HepG2 (cell line): ENCODE results near the gene CYP46A1. TPM values are rescaled to one million over a fixed set of nuclear protein-coding genes. Genes with fewer than 3 reads are reported as not detected.

ENCODE experiments used
- ATAC-seq: fragments of 200-7000 bp; cut with Tn5 transposase; 3 replicates; pipeline ENCODE4 v1.9.1; 2020; ENCODE audit warnings: mild to moderate bottlenecking, moderate library complexity
- BruUV-seq: library from RNA; stranded (reverse); fragments of 400-500 nt; replicated peaks from 2 replicates; lab custom pipeline; 2021; lab: Mats Ljungman, UMichigan
- CTCF ChIA-PET: fragments of 300-600 bp; formaldehyde crosslinking; extraction: SDS; loops from one replicate; lab custom pipeline; 2021; ENCODE audit warnings: low total read pairs, inconsistent platforms, low intra/inter-chr PET ratio; lab: Yijun Ruan, JAX
- POLR2A ChIA-PET: fragments of 350-600 bp; sonication (Branson Sonifier 250); formaldehyde crosslinking; loops from one replicate; lab custom pipeline; 2020; ENCODE audit warnings: antibody characterized with exemption, inconsistent platforms; lab: Yijun Ruan, JAX
- DNase-seq: peaks from one replicate; pipeline ENCODE4 v3.0.0-alpha.2; 2015; ENCODE audit warnings: low spot score
- FAIRE-seq: peaks from 3 replicates; lab custom pipeline; 2011; peaks lifted over from hg19 to GRCh38; lab: Jason Lieb, UNC
- H2AFZ ChIP-seq: one replicate; pipeline ENCODE4 v1.6.1; 2011; ENCODE audit warnings: low read length, inconsistent platforms
- H3K27ac ChIP-seq: fragments of 300-600 bp; 3 replicates; pipeline ENCODE4 v1.8.0; 2011; ENCODE audit warnings: mixed run types, mild to moderate bottlenecking, mixed read lengths, low read length, inconsistent platforms; ENCODE audit not compliant: insufficient read depth; ENCODE audit errors: extremely low read length
- H3K27me3 ChIP-seq, 2 experiments: fragments of 200-600 bp in 1 of 2; 2 replicates in 1 of 2; 3 replicates in 1 of 2; pipeline versions ENCODE4 v1.6.0 to v1.8.0; 2011; ENCODE audit warnings: low read length in 2 of 2, mild to moderate bottlenecking in 2 of 2, moderate library complexity in 2 of 2, inconsistent platforms in 1 of 2; ENCODE audit not compliant: insufficient read depth in 2 of 2, control insufficient read depth in 1 of 2
- H3K36me3 ChIP-seq, 2 experiments: fragments of 200-600 bp in 1 of 2; replicated peaks in 1 of 2; 2 replicates in 1 of 2; 3 replicates in 1 of 2; pipeline versions ENCODE4 v1.5.1 to v1.8.0; 2011; ENCODE audit warnings: low read length in 2 of 2, inconsistent platforms in 1 of 2; ENCODE audit not compliant: insufficient read depth in 2 of 2, control insufficient read depth in 1 of 2
- H3K4me1 ChIP-seq: 2 replicates; pipeline ENCODE4 v1.5.1; 2012; ENCODE audit warnings: low read length, inconsistent platforms; ENCODE audit not compliant: insufficient read depth
- H3K4me2 ChIP-seq: 2 replicates; pipeline ENCODE4 v1.6.0; 2011; ENCODE audit warnings: low read depth, low read length, inconsistent platforms
- H3K4me3 ChIP-seq, 3 experiments: fragments of 200-600 bp in 1 of 3; sonication (generic), shearing (Covaris generic) in 1 of 3; replicated peaks in 1 of 3; 2 replicates each; pipeline ENCODE4 v1.5.1; 2011 to 2016; ENCODE audit warnings: low read length in 3 of 3, inconsistent platforms in 2 of 3, low read depth in 2 of 3, mild to moderate bottlenecking in 2 of 3, control low read depth in 1 of 3, mixed read lengths in 1 of 3; ENCODE audit not compliant: insufficient read depth in 1 of 3
- H3K79me2 ChIP-seq: one replicate; pipeline ENCODE4 v1.6.1; 2011; ENCODE audit warnings: low read length, inconsistent platforms; ENCODE audit not compliant: insufficient read depth
- H3K9ac ChIP-seq: 2 replicates; pipeline ENCODE4 v1.6.0; 2011; ENCODE audit warnings: mild to moderate bottlenecking, low read depth, low read length, inconsistent platforms; ENCODE audit not compliant: insufficient read depth
- H3K9me3 ChIP-seq: 2 replicates; pipeline ENCODE4 v1.5.1; 2012; ENCODE audit warnings: mild to moderate bottlenecking, low read length
- H4K20me1 ChIP-seq: 2 replicates; pipeline ENCODE4 v1.6.0; 2011; ENCODE audit warnings: inconsistent platforms, mild to moderate bottlenecking, low read length, moderate library complexity; ENCODE audit not compliant: insufficient read depth
- BHLHE40 ChIP-seq: IDR thresholded peaks from 2 replicates; pipeline ENCODE4 v1.6.1; 2011; ENCODE audit warnings: low read length, improper control_type of control experiment
- CBX2 ChIP-seq, 2 experiments: fragments of 200-600 bp in 1 of 2; sonication (generic); formaldehyde crosslinking in 1 of 2; IDR thresholded peaks; 2 replicates each; pipeline versions ENCODE4 v1.7.0 to v1.8.1; 2018 to 2022; ENCODE audit warnings: low read depth in 2 of 2, low read length in 1 of 2, mild to moderate bottlenecking in 1 of 2, missing genetic modification reagents in 1 of 2
- JDP2 ChIP-seq: sonication (generic); formaldehyde crosslinking; IDR thresholded peaks from 2 replicates; pipeline ENCODE4 v1.8.1; 2022; ENCODE audit warnings: missing genetic modification reagents, borderline replicate concordance
- PCBP2 ChIP-seq: fragments of 200-400 bp; formaldehyde crosslinking; optimal IDR thresholded peaks from 2 replicates; pipeline ENCODE3; 2018; ENCODE audit warnings: low read length, low read depth; ENCODE audit not compliant: poor library complexity, severe bottlenecking
- ZFYVE20 ChIP-seq: sonication (generic); formaldehyde crosslinking; IDR thresholded peaks from 2 replicates; pipeline ENCODE4 v1.8.0; 2023; ENCODE audit warnings: low read depth, mild to moderate bottlenecking, moderate library complexity, missing genetic modification reagents, borderline replicate concordance
- ZNF225 ChIP-seq: sonication (generic); formaldehyde crosslinking; IDR thresholded peaks from 2 replicates; pipeline ENCODE4 v1.4.0; 2020; ENCODE audit warnings: mild to moderate bottlenecking, missing genetic modification reagents
- ZNF260 ChIP-seq: sonication (generic); formaldehyde crosslinking; IDR thresholded peaks from 2 replicates; pipeline ENCODE4 v1.4.0; 2020; ENCODE audit warnings: missing genetic modification reagents, low read depth, mild to moderate bottlenecking, borderline replicate concordance
- ZNF678 ChIP-seq: sonication (generic); formaldehyde crosslinking; IDR thresholded peaks from 2 replicates; pipeline ENCODE4 v1.4.0; 2020; ENCODE audit warnings: mild to moderate bottlenecking, missing genetic modification reagents
- WGBS: methylation state at CpG from one replicate; pipeline ENCODE4 v1.1.6; 2017; ENCODE audit warnings: low lambda C conversion rate; 5-methylcytosine and 5-hydroxymethylcytosine counted together
- in situ Hi-C: cut with HindIII; loops from 2 replicates; pipeline ENCODE4 v1.10.0; 2017; ENCODE audit warnings: low pct_unique_long_range_greater_than_20kb; ENCODE audit not compliant: extremely low pct_ligation_motif_present
- intact Hi-C: fragments of 100-400 bp; cut with micrococcal nuclease; formaldehyde crosslinking; loops from one replicate; pipeline ENCODE4 v1.10.0; 2022; ENCODE audit not compliant: unreplicated experiment
- polyA plus RNA-seq, 8 experiments: library from polyadenylated mRNA; depleted of rRNA in 3 of 8; stranded (reverse) in 7 of 8; unstranded in 1 of 8; fragments of >200 nt; fragmentation: Illumina TruSeq in 4 of 8; extraction: Trizol in 4 of 8; gene quantifications; 2 replicates each; pipeline versions ENCODE4 v1.2.1 to v1.2.3, GENCODE V29; 2011 to 2016; ENCODE audit warnings: low read depth in 4 of 8, missing spikeins in 1 of 8, mixed read lengths in 1 of 8; ENCODE audit not compliant: insufficient read depth in 1 of 8
- total RNA-seq, 5 experiments: library from RNA; depleted of rRNA; stranded (reverse); fragments of >200 nt; fragmentation: Illumina TruSeq; extraction: Trizol; gene quantifications; 2 replicates each; pipeline ENCODE4 v1.2.3, GENCODE V29; 2016; ENCODE audit warnings: low read depth in 1 of 5

Gene CYP46A1
- total and polyA plus RNA-seq, 2 of the 13 experiments (the other 11 are each of a cell fraction or from before 2014, with no cell fraction given), result not detected

- FAIRE-seq (no peak), DNase-seq (no peak), ATAC-seq (no peak)
- 11% methylated on average over 1 of the region's 1 CpG for WGBS
- no peak overlapping the region for H3K27ac ChIP-seq
- H3K4me3 ChIP-seq, result no peak overlapping the region
- no peak overlapping the region for H2AFZ ChIP-seq
- BruUV-seq, result no TSS peak
- H3K79me2 ChIP-seq, result no peaks in the 10 kb centered on the region
- CTCF ChIA-PET, result no interaction called here
- no peaks in the 10 kb centered on the region for H3K9me3 ChIP-seq
- POLR2A ChIA-PET, result no interaction called here
- H3K27me3 ChIP-seq, result peaks cover 0 to 13% of the 10 kb centered on the region in 2 experiments; a peak in 2 of 5 replicates
- no peaks in the 10 kb centered on the region for H4K20me1 ChIP-seq
- H3K9ac ChIP-seq, result no peak overlapping the region
- no peaks in the 10 kb centered on the region for H3K36me3 ChIP-seq
- in situ Hi-C loops (no loop called here), intact Hi-C loops (no loop called here)
- no peak for TF ChIP-seq ZNF678
- no peak for TF ChIP-seq JDP2
- H3K4me1 ChIP-seq, result peaks cover 16% of the 10 kb centered on the region
- H3K4me2 ChIP-seq, result no peak overlapping the region
Measured at GRCh38 chr14:99685596-99685995, 1.5 kb downstream of the CYP46A1 start.

- CTCF ChIA-PET, result no interaction called here
- Histone ChIP-seq H3K4me1 (peaks cover 16% of the 10 kb centered on the region), H3K27me3 (peaks cover 0 to 13% of the 10 kb centered on the region in 2 experiments; a peak in 2 of 5 replicates), H2AFZ (no peak overlapping the region), H3K9me3 (no peaks in the 10 kb centered on the region)
- ATAC-seq, result no peak
- in situ Hi-C loops, result no loop called here
- 49% methylated on average over 8 of the region's 8 CpGs for WGBS
- intact Hi-C loops, result no loop called here
- FAIRE-seq, result no peak
- no peak for TF ChIP-seq BHLHE40
- TF ChIP-seq ZNF225 (CRISPR knock-in tag), result no peak
- no peak for TF ChIP-seq ZFYVE20 (CRISPR knock-in tag)
- no peak for TF ChIP-seq ZNF260 (CRISPR knock-in tag)
- TF ChIP-seq CBX2 (IDR thresholded peaks at IDR 0.05; ENCODE audit: low read depth, low read length), result no peak
- TF ChIP-seq CBX2 (CRISPR knock-in tag; IDR thresholded peaks at IDR 0.05; ENCODE audit: low read depth), result no peak
- TF ChIP-seq PCBP2, result no peak
- TF ChIP-seq, all 625 proteins: peak for 0
- no TSS peak for BruUV-seq
- no peak for DNase-seq
- no peak overlapping the region for H3K27ac ChIP-seq
- no peaks in the 10 kb centered on the region for H3K36me3 ChIP-seq
- no peak overlapping the region for H3K9ac ChIP-seq
- H3K4me3 ChIP-seq, result no peak overlapping the region
- H3K79me2 ChIP-seq, result no peaks in the 10 kb centered on the region
- H4K20me1 ChIP-seq, result no peaks in the 10 kb centered on the region
- H3K4me2 ChIP-seq, result no peak overlapping the region
- POLR2A ChIA-PET, result no interaction called here
Measured at GRCh38 chr14:99686557-99687283, 2.6 kb downstream of the CYP46A1 start.
